NCI-H128 (cell line): ENCODE results near the gene DDX27.

Experiments used
- DNase-seq: peaks from one replicate; lab custom pipeline; 2025; ENCODE audit not compliant: unreplicated experiment; lab: John Stamatoyannopoulos, UW

DDX27 gene

GRCh38 chr20:49287555-49288249 is 68.5 kb downstream of the DDX27 start:
- no peak for DNase-seq

GRCh38 chr20:49288250-49288751 is 69.1 kb downstream of the DDX27 start:
- DNase-seq: no peak

- DNase-seq: no peak
Measured at GRCh38 chr20:49288784-49289696, 69.8 kb downstream of the DDX27 start.

- no peak for DNase-seq
Measured at GRCh38 chr20:49290608-49291191, 71.5 kb downstream of the DDX27 start.

- DNase-seq: no peak
Measured at GRCh38 chr20:49291200-49291599, 72.0 kb downstream of the DDX27 start.

GRCh38 chr20:49292010-49292409 is 72.8 kb downstream of the DDX27 start:
- no peak for DNase-seq

- DNase-seq: no peak
Measured at GRCh38 chr20:49293122-49293521, 73.9 kb downstream of the DDX27 start.
